ENCODE measurements around the gene LRRC42. TPM values are rescaled to one million over a fixed set of nuclear protein-coding genes. Genes with fewer than 3 reads are reported as not detected.

The LRRC42 gene
- total RNA-seq, 1 donor from 2014 or later, result 30.1 TPM

DNA sequence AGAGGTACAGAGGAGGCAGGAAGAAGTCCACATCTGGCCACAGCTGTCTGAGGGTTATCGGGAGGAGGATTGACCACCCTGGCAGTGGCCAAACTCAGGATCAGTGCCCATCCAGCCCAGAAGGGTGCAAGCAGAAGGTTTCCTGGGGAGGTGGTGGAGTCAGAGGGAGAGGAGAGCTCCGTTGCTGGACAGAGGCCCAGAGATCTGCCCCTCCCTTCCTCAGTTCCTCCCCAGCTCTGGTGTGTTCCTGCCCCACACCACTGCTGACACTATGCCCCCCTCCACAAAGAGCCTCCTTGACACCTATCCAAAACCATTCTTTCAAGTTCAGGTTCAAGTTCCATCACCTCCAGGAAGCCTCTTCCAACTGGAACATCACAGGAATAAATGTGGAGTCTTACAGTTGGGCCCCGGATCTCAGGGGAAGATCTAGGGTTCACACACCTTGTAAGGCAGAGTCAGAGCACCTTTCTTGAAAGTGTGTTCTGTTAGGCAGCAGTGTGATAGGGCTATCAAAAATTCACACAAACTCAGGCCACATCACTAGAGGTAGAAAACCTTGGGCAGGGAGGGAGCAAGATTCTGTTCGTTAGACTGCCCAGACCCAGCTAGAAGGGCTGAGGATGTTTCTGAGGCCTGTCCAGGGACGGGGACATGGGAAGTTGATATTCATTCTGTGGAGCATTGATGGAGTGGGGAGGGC, 64.4 kb downstream of the LRRC42 start:
- peaks cover 59% of the 10 kb centered on the region for H3K27me3 Mint-ChIP-seq (ENCODE audit: unreplicated experiment)
- peak; percentile 62 for DNase-seq (ENCODE audit: extremely low spot score, unreplicated experiment)
- TF ChIP-seq, protein P1, sequence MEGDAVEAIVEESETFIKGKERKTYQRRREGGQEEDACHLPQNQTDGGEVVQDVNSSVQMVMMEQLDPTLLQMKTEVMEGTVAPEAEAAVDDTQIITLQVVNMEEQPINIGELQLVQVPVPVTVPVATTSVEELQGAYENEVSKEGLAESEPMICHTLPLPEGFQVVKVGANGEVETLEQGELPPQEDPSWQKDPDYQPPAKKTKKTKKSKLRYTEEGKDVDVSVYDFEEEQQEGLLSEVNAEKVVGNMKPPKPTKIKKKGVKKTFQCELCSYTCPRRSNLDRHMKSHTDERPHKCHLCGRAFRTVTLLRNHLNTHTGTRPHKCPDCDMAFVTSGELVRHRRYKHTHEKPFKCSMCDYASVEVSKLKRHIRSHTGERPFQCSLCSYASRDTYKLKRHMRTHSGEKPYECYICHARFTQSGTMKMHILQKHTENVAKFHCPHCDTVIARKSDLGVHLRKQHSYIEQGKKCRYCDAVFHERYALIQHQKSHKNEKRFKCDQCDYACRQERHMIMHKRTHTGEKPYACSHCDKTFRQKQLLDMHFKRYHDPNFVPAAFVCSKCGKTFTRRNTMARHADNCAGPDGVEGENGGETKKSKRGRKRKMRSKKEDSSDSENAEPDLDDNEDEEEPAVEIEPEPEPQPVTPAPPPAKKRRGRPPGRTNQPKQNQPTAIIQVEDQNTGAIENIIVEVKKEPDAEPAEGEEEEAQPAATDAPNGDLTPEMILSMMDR (IDR thresholded peaks at IDR 0.05), result no peak
- H3K4me3 Mint-ChIP-seq (ENCODE audit: unreplicated experiment), result no peak overlapping the region
- H3K4me1 Mint-ChIP-seq (ENCODE audit: unreplicated experiment), result no peaks in the 10 kb centered on the region
- no peak overlapping the region for H3K27ac Mint-ChIP-seq (ENCODE audit: unreplicated experiment)
- H3K36me3 Mint-ChIP-seq (ENCODE audit: unreplicated experiment), result no peaks in the 10 kb centered on the region
- H3K9me3 Mint-ChIP-seq (ENCODE audit: unreplicated experiment), result no peaks in the 10 kb centered on the region

DNA sequence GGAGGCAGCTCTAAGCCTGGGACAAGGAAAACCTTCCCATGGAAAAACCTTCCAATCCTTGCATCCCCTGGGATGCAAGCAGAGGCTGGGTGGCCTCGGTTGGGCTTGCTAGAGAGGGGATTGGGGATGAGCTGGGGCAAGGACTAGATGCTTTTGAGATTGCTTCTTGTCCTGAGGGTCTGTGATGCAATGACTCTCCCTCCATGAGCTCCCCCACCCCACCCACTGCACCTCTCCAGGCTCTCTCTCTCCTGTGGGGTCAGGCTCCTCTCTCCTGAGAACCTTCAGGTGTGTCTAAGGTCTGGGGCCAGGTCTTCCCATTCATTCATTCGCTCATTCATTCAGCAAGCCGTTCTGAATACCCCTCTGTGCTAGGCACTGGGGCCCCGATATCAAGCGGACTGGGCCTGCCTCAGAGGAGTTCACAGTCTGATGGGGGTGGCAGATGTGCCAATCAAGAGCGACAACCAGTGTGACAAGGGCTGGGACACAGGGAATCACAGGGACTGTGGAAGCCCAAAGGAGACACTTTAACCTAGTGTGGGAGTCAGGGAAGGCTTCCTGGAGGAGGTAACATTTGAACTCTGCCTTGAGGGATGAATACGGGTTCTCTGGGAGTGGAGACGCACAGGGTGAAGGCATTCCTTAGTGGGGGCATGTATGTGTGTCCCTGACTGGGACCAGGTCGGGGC, 65.3 kb downstream of the LRRC42 start:
- H3K27me3 Mint-ChIP-seq (ENCODE audit: unreplicated experiment), result peaks cover 55% of the 10 kb centered on the region
- TF ChIP-seq, protein P1 (IDR thresholded peaks at IDR 0.05), result no peak
- H3K4me1 Mint-ChIP-seq (ENCODE audit: unreplicated experiment), result peaks cover 4% of the 10 kb centered on the region
- peak; percentile 63 for DNase-seq (ENCODE audit: extremely low spot score, unreplicated experiment)
- H3K27ac Mint-ChIP-seq (ENCODE audit: unreplicated experiment), result no peak overlapping the region
- no peak overlapping the region for H3K4me3 Mint-ChIP-seq (ENCODE audit: unreplicated experiment)
- no peaks in the 10 kb centered on the region for H3K9me3 Mint-ChIP-seq (ENCODE audit: unreplicated experiment)
- no peaks in the 10 kb centered on the region for H3K36me3 Mint-ChIP-seq (ENCODE audit: unreplicated experiment)

DNA sequence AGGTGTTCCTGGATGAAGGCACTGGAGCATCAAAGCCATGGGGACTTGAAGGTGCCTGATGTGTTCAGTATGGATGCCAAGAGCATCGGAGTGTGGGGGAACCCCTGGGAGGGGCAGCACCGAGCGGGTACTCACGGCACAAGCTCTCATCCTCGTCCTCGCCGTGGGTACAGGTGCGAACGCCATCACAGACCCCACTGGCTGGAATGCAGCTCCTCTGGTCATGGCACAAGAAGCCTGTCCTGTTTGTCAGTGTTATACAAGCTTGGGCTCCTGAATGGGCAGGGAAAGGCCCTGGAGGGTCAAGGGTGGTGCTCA, 65.8 kb downstream of the LRRC42 start:
- peaks cover 50% of the 10 kb centered on the region for H3K27me3 Mint-ChIP-seq (ENCODE audit: unreplicated experiment)
- no peaks in the 10 kb centered on the region for H3K36me3 Mint-ChIP-seq (ENCODE audit: unreplicated experiment)
- H3K4me3 Mint-ChIP-seq (ENCODE audit: unreplicated experiment), result no peak overlapping the region
- H3K4me1 Mint-ChIP-seq (ENCODE audit: unreplicated experiment), result peaks cover 4% of the 10 kb centered on the region
- TF ChIP-seq, protein P1 (IDR thresholded peaks at IDR 0.05), result no peak
- H3K27ac Mint-ChIP-seq (ENCODE audit: unreplicated experiment), result no peak overlapping the region
- DNase-seq (ENCODE audit: extremely low spot score, unreplicated experiment), result peak; percentile 60
- no peaks in the 10 kb centered on the region for H3K9me3 Mint-ChIP-seq (ENCODE audit: unreplicated experiment)

DNA sequence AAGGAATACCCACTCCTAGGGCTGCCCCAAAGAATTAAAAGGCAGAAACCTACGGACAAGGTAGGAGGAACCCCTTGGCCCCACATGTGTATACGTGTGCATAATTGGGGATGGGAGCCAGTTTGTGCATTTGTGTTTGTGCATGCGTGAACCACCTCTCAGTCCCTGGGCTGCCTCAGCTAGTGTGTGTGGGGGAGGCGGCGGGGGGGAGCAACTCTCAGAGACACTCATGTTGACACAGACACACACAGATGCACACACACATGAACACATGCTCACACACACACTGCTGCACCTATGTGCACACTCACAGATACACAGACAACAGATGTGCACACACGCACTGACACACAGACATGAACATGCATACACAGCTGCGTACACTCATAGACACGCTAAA, 66.7 kb downstream of the LRRC42 start:
- no peaks in the 10 kb centered on the region for H3K9me3 Mint-ChIP-seq (ENCODE audit: unreplicated experiment)
- no peak overlapping the region for H3K4me3 Mint-ChIP-seq (ENCODE audit: unreplicated experiment)
- no peak overlapping the region for H3K27ac Mint-ChIP-seq (ENCODE audit: unreplicated experiment)
- DNase-seq (ENCODE audit: extremely low spot score, unreplicated experiment), result peak; percentile 73
- H3K4me1 Mint-ChIP-seq (ENCODE audit: unreplicated experiment), result peaks cover 4% of the 10 kb centered on the region
- H3K36me3 Mint-ChIP-seq (ENCODE audit: unreplicated experiment), result no peaks in the 10 kb centered on the region
- H3K27me3 Mint-ChIP-seq (ENCODE audit: unreplicated experiment), result peaks cover 49% of the 10 kb centered on the region
- TF ChIP-seq, protein P1 (IDR thresholded peaks at IDR 0.05), result no peak

DNA sequence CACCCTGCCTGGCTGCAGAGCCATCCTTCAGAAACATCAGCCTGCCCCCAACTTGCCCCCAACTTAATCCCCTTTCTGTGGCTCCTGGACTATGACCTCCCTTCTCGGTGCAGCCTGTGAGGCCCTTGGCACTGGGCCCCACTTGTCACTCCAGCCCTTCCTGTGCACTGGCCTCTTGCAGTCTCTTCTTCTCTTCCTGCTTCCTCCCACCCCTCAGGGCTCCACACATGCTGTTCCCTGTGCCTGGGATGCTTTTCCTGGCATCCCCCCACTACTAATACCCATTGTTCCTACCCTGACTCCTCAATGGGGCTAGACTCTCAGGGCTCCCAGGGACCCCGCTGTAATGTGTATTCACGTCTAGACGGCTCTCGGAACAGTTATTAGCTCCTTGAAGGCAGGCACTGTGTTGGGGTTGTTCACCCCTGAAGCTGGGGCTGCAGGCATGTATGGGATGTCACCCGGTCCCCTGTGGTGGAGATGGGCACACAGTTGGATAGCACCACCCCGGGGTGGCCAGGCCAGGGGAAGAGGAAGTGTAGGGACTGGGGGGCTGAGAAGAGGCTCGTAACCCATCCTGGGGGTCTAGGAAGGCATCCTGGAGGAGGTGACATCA, 67.4 kb downstream of the LRRC42 start:
- Mint-ChIP-seq H3K36me3 (ENCODE audit: unreplicated experiment) (no peaks in the 10 kb centered on the region), H3K27ac (ENCODE audit: unreplicated experiment) (no peak overlapping the region), H3K4me3 (ENCODE audit: unreplicated experiment) (no peak overlapping the region), H3K27me3 (ENCODE audit: unreplicated experiment) (peaks cover 45% of the 10 kb centered on the region), H3K9me3 (ENCODE audit: unreplicated experiment) (no peaks in the 10 kb centered on the region), H3K4me1 (ENCODE audit: unreplicated experiment) (peaks cover 4% of the 10 kb centered on the region)
- DNase-seq (ENCODE audit: extremely low spot score, unreplicated experiment), result peak; percentile 66
- TF ChIP-seq, protein P1 (IDR thresholded peaks at IDR 0.05), result no peak
